Stomach (tissue), 9 donors: ENCODE data around the gene PRKN. TPM values are rescaled to one million over a fixed set of nuclear protein-coding genes. Genes with fewer than 3 reads are reported as not detected.

Experiments used
- DNase-seq, 2 donors: peaks; one replicate each; pipeline versions ENCODE4 v3.0.0 to v3.0.0-alpha.2; 2013 to 2019
- H3K27ac ChIP-seq, 5 donors: fragments of 200-600 bp in 4 of 5; sonication (generic) in 4 of 5; one replicate each; pipeline ENCODE4 v1.5.1; 2013 to 2019; ENCODE audit warnings: mild to moderate bottlenecking in 1 of 5, moderate library complexity in 1 of 5
- H3K27me3 ChIP-seq, 3 donors: fragments of 200-600 bp; sonication (generic); one replicate each; pipeline ENCODE4 v1.5.1; 2017 to 2019; ENCODE audit warnings: mixed run types in 1 of 3
- H3K36me3 ChIP-seq, 4 donors: fragments of 200-600 bp; sonication (generic); 1 replicate in 3 of 4; 2 replicates in 1 of 4; pipeline ENCODE4 v1.5.1; 2016 to 2019
- H3K4me1 ChIP-seq, 4 donors: fragments of 200-600 bp; sonication (generic); one replicate each; pipeline ENCODE4 v1.5.1; 2016 to 2019
- H3K4me3 ChIP-seq, 4 donors: fragments of 200-600 bp; sonication (generic) in 3 of 4; one replicate each; pipeline ENCODE4 v1.5.1; 2016 to 2019; ENCODE audit warnings: mild to moderate bottlenecking in 1 of 4
- H3K9me3 ChIP-seq, 4 donors: fragments of 200-600 bp; sonication (generic); one replicate each; pipeline ENCODE4 v1.5.1; 2016 to 2019
- EP300 ChIP-seq: sonication (generic); formaldehyde crosslinking; IDR thresholded peaks from one replicate; pipeline ENCODE4 v1.6.1; 2017; ENCODE audit warnings: antibody characterized with exemption
- POLR2A ChIP-seq, 4 donors: fragments of 450-650 bp; IDR thresholded peaks; one replicate each; pipeline ENCODE4 v1.6.1; 2016; ENCODE audit warnings: antibody characterized with exemption in 4 of 4, control low read depth in 2 of 4, mild to moderate bottlenecking in 1 of 4, moderate library complexity in 1 of 4
- POLR2AphosphoS5 ChIP-seq, 3 donors: sonication (generic); formaldehyde crosslinking; IDR thresholded peaks; one replicate each; pipeline ENCODE4 v1.6.1; 2016; ENCODE audit warnings: antibody characterized with exemption in 3 of 3
- WGBS, 5 donors: extraction: QIAGEN DNeasy Blood & Tissue Kit in 3 of 5; methylation state at CpG; one replicate each; pipeline versions ENCODE4 v1.1.5 to v1.1.7; 2013 to 2018; 5-methylcytosine and 5-hydroxymethylcytosine counted together
- intact Hi-C: fragments of 100-400 bp; cut with DNase I; formaldehyde crosslinking; loops from one replicate; pipeline ENCODE4 v1.15.1; 2023; ENCODE audit warnings: low total_unique reads
- polyA plus RNA-seq, 3 donors: library from polyadenylated mRNA; stranded (reverse); fragments of 200-250 nt; gene quantifications; one replicate each; pipeline ENCODE4 v1.2.3, GENCODE V29; 2013
- total RNA-seq, 5 donors: library from RNA; depleted of rRNA; stranded (reverse); fragments of >200 nt; gene quantifications; one replicate each; pipeline versions ENCODE4 v1.1.0 to v1.2.3, GENCODE V29; 2014 to 2016
- TF ChIP-seq, protein P1 (sequence below), 7 experiments: fragments of 450-650 bp in 4 of 7; fragments of 200-600 bp in 3 of 7; sonication (generic) in 3 of 7; IDR thresholded peaks; one replicate each; pipeline ENCODE4 v1.5.1; 2016 to 2019; ENCODE audit warnings: antibody characterized with exemption in 7 of 7, control low read depth in 2 of 7, mild to moderate bottlenecking in 1 of 7
- donor health status: healthy with polysubstance abuse.
- donor health status: Bipolar disorder and iron deficiency.
- donor health status: healthy.

The PRKN gene
- total and polyA plus RNA-seq, 8 donors, result 0.68 to 19.8 (median 9.5) TPM

DNA sequence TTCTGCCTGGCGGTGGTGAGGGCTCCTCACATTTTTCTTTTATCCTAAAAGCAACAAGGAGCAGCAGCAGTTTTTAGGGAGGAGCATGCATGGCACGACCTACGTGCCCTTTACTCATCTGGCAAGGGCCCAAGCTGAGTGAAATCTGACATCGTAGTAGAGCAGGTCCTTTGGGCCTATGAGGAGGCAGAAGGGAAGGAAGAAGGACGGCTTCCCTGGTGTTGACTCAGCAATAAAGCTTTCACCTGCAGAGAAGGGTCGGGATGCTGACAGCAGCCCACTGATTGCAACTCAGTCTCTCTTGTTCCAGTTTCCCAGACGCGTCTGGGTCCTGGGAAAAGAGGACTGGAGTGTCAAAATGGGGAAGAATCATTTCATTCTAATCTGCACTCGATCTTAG lies 1044.6 kb downstream of the PRKN start:
- intact Hi-C loops, result no loop called here
- no peaks in the 10 kb centered on the region for H3K4me1 ChIP-seq
- H3K9me3 ChIP-seq, result no peaks in the 10 kb centered on the region
- no peak for TF ChIP-seq POLR2AphosphoS5 (IDR thresholded peaks at IDR 0.05)
- TF ChIP-seq POLR2A (IDR thresholded peaks at IDR 0.05), result no peak
- WGBS, 5 donors, result 61 to 74% (median 65%) methylated on average over 9 of the region's 9 CpGs
- H3K27me3 ChIP-seq, result no peaks in the 10 kb centered on the region
- H3K27ac ChIP-seq, result no peak overlapping the region
- H3K36me3 ChIP-seq, result no peaks in the 10 kb centered on the region
- H3K4me3 ChIP-seq, result no peak overlapping the region
- no peak for DNase-seq

DNA sequence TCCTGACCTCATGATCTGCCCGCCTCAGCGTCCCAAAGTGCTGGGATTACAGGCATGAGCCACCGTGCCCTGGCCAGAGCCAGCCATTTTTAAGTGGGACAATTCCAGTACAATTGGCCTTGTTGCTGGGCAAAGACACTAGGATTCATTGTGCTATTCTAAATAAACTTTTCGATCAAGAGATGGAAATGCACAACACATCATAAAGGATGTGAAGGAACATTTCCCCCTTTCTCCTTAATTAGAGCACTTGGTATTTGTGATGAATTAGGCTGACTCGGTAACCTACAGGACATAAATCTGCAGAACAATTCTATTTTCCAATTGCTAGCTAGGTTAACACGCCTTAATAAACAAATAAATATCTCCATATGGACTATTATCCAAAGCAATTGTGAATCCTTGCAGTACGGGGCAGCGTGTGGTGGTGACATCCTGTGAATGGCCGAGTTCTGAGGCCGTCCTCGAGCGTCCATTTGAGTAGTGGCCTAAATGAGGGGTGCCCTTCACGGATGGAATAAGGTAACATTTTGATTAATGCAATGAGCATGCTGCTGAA lies 1047.5 kb downstream of the PRKN start:
- no peak overlapping the region for H3K27ac ChIP-seq
- H3K9me3 ChIP-seq, result no peaks in the 10 kb centered on the region
- TF ChIP-seq, protein P1, sequence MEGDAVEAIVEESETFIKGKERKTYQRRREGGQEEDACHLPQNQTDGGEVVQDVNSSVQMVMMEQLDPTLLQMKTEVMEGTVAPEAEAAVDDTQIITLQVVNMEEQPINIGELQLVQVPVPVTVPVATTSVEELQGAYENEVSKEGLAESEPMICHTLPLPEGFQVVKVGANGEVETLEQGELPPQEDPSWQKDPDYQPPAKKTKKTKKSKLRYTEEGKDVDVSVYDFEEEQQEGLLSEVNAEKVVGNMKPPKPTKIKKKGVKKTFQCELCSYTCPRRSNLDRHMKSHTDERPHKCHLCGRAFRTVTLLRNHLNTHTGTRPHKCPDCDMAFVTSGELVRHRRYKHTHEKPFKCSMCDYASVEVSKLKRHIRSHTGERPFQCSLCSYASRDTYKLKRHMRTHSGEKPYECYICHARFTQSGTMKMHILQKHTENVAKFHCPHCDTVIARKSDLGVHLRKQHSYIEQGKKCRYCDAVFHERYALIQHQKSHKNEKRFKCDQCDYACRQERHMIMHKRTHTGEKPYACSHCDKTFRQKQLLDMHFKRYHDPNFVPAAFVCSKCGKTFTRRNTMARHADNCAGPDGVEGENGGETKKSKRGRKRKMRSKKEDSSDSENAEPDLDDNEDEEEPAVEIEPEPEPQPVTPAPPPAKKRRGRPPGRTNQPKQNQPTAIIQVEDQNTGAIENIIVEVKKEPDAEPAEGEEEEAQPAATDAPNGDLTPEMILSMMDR (IDR thresholded peaks at IDR 0.05), result no peak
- TF ChIP-seq EP300 (no peak), POLR2A (IDR thresholded peaks at IDR 0.05) (no peak), POLR2AphosphoS5 (IDR thresholded peaks at IDR 0.05) (no peak)
- H3K36me3 ChIP-seq, result no peaks in the 10 kb centered on the region
- intact Hi-C loops, result no loop called here
- no peak for DNase-seq
- 87 to 94% (median 90%) methylated on average over 13 of the region's 13 CpGs for WGBS, 5 donors
- no peaks in the 10 kb centered on the region for H3K27me3 ChIP-seq
- no peak overlapping the region for H3K4me3 ChIP-seq
- H3K4me1 ChIP-seq, result no peaks in the 10 kb centered on the region

DNA sequence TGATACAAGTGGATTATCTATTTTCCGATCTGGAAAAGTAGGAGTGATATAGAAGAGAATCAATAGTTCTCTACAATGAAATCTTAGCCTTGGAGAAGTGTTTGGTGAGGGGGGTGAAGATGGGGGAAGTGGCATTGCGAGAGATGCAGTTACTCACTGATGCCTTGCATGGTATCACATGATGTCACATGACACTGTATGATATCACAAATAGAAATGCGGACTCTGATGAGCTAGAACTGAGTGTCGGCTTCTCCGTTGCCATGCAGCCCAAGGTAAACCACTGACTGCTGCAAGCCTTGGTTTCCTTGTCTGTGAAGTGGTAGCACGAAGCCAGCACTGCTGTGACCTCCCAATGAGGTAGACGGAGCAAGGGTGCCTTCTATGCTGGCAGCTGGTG lies 1050.4 kb downstream of the PRKN start:
- intact Hi-C loops, result no loop called here
- no peaks in the 10 kb centered on the region for H3K36me3 ChIP-seq
- H3K27ac ChIP-seq, result no peak overlapping the region

GRCh38 chr6:161676586-161676985 lies 1051.0 kb downstream of the PRKN start:
- H3K4me3 ChIP-seq, result no peak overlapping the region
- no peaks in the 10 kb centered on the region for H3K9me3 ChIP-seq
- TF ChIP-seq, protein P1 (IDR thresholded peaks at IDR 0.05), result no peak
- no peak for TF ChIP-seq POLR2A (IDR thresholded peaks at IDR 0.05)
- no peak for TF ChIP-seq POLR2AphosphoS5 (IDR thresholded peaks at IDR 0.05)
- TF ChIP-seq EP300, result no peak
- WGBS, 5 donors, result 90 to 94% (median 93%) methylated on average over 3 of the region's 3 CpGs
- intact Hi-C loops, result no loop called here
- H3K4me1 ChIP-seq, result no peaks in the 10 kb centered on the region
- no peaks in the 10 kb centered on the region for H3K36me3 ChIP-seq
- H3K27ac ChIP-seq, result no peak overlapping the region
- H3K27me3 ChIP-seq, result no peaks in the 10 kb centered on the region
- peak in 1 of 2 donors; percentile 5 for DNase-seq

More for the DNA sequence above, 1050.4 kb downstream of the PRKN start:
- Histone ChIP-seq H3K9me3 (no peaks in the 10 kb centered on the region), H3K4me3 (no peak overlapping the region), H3K27me3 (no peaks in the 10 kb centered on the region), H3K4me1 (no peaks in the 10 kb centered on the region)
- DNase-seq, result no peak
- TF ChIP-seq POLR2AphosphoS5 (IDR thresholded peaks at IDR 0.05), result no peak
- TF ChIP-seq EP300, result no peak
- TF ChIP-seq, protein P1 (IDR thresholded peaks at IDR 0.05), result no peak
- no peak for TF ChIP-seq POLR2A (IDR thresholded peaks at IDR 0.05)
- WGBS, 5 donors, result 85 to 94% (median 87%) methylated on average over 7 of the region's 7 CpGs

DNA sequence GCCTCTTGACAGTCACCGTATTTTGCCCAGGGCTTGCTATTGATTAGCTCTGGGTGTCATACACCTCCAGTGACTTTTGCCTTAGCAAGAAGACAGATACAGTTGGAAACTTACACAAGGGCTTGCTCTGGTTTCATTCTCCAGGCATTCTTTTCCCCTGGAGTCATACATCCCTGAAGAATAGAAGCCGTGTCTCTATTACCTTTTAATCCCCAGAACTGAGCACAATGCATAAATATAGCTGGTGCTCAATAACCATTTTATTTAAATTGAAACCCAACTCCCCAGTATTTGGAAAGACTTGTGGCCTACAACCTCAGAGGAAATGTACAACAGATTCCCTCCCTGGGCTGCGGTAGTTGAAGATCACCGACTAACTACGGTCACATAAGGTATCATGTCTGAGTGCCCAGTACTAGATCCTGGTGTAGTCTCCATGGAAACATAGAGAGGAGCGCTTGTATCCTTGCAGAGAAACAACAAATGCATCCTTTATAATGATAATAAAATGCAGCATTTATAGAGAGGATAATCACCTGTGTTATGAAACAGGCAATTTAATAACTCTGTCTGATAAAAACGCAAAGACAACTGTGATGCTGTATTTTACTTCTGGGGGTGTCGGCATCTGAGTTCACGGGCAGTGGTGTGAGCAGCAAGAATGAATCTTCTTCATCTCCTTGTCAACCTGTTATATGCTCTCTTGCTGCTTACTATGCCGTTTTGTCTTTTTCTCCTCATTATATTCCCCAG lies 1052.5 kb downstream of the PRKN start:
- Histone ChIP-seq H3K27ac (no peak overlapping the region), H3K9me3 (no peaks in the 10 kb centered on the region), H3K4me1 (no peaks in the 10 kb centered on the region), H3K36me3 (no peaks in the 10 kb centered on the region), H3K4me3 (no peak overlapping the region), H3K27me3 (no peaks in the 10 kb centered on the region)
- no peak for DNase-seq
- TF ChIP-seq POLR2AphosphoS5 (IDR thresholded peaks at IDR 0.05) (no peak), EP300 (no peak), POLR2A (IDR thresholded peaks at IDR 0.05) (no peak)
- TF ChIP-seq, protein P1 (IDR thresholded peaks at IDR 0.05), result no peak
- WGBS, 5 donors, result 90 to 95% (median 91%) methylated on average over 10 of the region's 10 CpGs
- intact Hi-C loops, result no loop called here
